KMS-11 (cell line): Measurements from ENCODE around the gene ASCC1.

ENCODE experiments used
- H2AFZ ChIP-seq: fragments of 200-600 bp; sonication (generic); 2 replicates; pipeline ENCODE4 v1.6.1; 2016; ENCODE audit warnings: antibody characterized with exemption, mixed run types, low read depth
- H3K27ac ChIP-seq: fragments of 200-600 bp; sonication (generic); 2 replicates; pipeline ENCODE4 v1.6.1; 2016; ENCODE audit warnings: mild to moderate bottlenecking, mixed run types
- H3K27me3 ChIP-seq: fragments of 200-600 bp; sonication (generic); 2 replicates; pipeline ENCODE4 v1.6.1; 2017; ENCODE audit warnings: mild to moderate bottlenecking, low read depth, mixed run types, moderate library complexity; ENCODE audit not compliant: insufficient read depth
- H3K36me3 ChIP-seq: fragments of 200-600 bp; sonication (generic); 2 replicates; pipeline ENCODE4 v1.6.1; 2017; ENCODE audit warnings: mild to moderate bottlenecking, mixed run types; ENCODE audit not compliant: insufficient read depth
- H3K4me1 ChIP-seq: fragments of 200-600 bp; sonication (generic); 2 replicates; pipeline ENCODE4 v1.6.1; 2016; ENCODE audit warnings: mild to moderate bottlenecking, low read depth, mixed run types; ENCODE audit not compliant: poor library complexity, severe bottlenecking
- H3K4me2 ChIP-seq: fragments of 200-600 bp; sonication (generic); 2 replicates; pipeline ENCODE4 v1.7.0; 2016; ENCODE audit warnings: mild to moderate bottlenecking, mixed run types
- H3K4me3 ChIP-seq: fragments of 200-600 bp; sonication (generic); IDR thresholded peaks from 2 replicates; pipeline ENCODE4 v1.6.1; 2017; ENCODE audit warnings: low read depth, low read length, mixed read lengths; ENCODE audit not compliant: insufficient read depth
- H3K79me2 ChIP-seq: fragments of 200-600 bp; sonication (generic); 2 replicates; pipeline ENCODE4 v1.6.1; 2016; ENCODE audit warnings: low read depth, mixed run types; ENCODE audit not compliant: insufficient read depth
- H3K9ac ChIP-seq: fragments of 200-600 bp; sonication (generic); 2 replicates; pipeline ENCODE4 v1.6.1; 2016; ENCODE audit warnings: mild to moderate bottlenecking, mixed run types
- H4K20me1 ChIP-seq: fragments of 200-600 bp; sonication (generic); 2 replicates; pipeline ENCODE4 v1.6.1; 2016; ENCODE audit warnings: mild to moderate bottlenecking, mixed run types; ENCODE audit not compliant: insufficient read depth
- TF ChIP-seq, protein P1 (sequence below): fragments of 200-600 bp; sonication (generic); conservative IDR thresholded peaks from 2 replicates; pipeline ENCODE4 v1.6.1; 2017; ENCODE audit warnings: low read depth, mild to moderate bottlenecking, antibody characterized with exemption, low read length, moderate library complexity, mixed read lengths

The ASCC1 gene

DNA sequence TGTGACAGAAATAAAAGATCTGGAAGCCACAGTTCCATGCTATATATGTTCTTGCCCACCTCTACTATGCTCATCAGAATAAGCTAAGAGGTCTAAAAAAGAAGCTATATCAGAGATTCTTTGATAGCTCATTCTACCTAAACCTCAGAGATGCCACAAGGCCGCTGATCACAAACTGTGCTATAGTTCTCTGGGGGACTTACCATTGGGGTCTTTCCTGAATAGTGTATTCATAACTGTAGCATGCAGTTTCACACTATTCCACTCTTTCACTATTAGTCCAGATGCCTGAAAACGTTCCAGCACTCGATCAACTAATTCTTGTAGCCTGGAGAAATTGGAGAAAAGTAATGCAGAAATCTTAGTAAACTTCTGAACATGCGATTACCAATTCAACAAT, 83.2 kb downstream of the ASCC1 start:
- Histone ChIP-seq H3K4me1 (peaks cover 21% of the 10 kb centered on the region), H3K79me2 (no peaks in the 10 kb centered on the region), H3K27me3 (no peaks in the 10 kb centered on the region), H4K20me1 (no peaks in the 10 kb centered on the region), H3K36me3 (no peaks in the 10 kb centered on the region), H3K4me3 (no peak overlapping the region), H3K27ac (no peak overlapping the region), H3K9ac (no peak overlapping the region), H3K4me2 (peak overlapping the region; percentile 8; the same call in 1 of the 2 replicates), H2AFZ (no peak overlapping the region)
- TF ChIP-seq, protein P1, sequence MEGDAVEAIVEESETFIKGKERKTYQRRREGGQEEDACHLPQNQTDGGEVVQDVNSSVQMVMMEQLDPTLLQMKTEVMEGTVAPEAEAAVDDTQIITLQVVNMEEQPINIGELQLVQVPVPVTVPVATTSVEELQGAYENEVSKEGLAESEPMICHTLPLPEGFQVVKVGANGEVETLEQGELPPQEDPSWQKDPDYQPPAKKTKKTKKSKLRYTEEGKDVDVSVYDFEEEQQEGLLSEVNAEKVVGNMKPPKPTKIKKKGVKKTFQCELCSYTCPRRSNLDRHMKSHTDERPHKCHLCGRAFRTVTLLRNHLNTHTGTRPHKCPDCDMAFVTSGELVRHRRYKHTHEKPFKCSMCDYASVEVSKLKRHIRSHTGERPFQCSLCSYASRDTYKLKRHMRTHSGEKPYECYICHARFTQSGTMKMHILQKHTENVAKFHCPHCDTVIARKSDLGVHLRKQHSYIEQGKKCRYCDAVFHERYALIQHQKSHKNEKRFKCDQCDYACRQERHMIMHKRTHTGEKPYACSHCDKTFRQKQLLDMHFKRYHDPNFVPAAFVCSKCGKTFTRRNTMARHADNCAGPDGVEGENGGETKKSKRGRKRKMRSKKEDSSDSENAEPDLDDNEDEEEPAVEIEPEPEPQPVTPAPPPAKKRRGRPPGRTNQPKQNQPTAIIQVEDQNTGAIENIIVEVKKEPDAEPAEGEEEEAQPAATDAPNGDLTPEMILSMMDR, result no peak

DNA sequence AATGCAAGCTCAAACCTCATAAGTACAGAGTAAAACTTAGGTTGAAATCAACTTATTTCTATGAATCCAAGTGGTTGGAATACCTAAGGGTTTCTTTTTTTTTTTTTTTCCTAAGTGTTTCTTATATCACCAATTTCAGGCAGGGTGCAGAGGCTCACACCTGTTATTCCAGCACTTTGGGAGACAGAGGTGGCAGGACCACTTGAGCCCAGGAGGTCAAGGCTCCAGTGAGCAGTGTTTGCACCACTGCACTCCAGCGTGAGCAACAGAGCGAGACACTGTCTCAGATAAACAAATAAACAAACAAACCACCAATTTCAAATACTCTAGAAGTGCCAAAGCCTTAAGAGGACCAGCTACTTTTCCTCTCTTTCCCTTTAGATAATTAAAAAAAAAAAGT, 88.5 kb downstream of the ASCC1 start:
- Histone ChIP-seq H3K79me2 (no peaks in the 10 kb centered on the region), H3K9ac (no peak overlapping the region), H3K27me3 (no peaks in the 10 kb centered on the region), H3K4me1 (peaks cover 12% of the 10 kb centered on the region), H3K36me3 (no peaks in the 10 kb centered on the region), H3K4me3 (no peak overlapping the region), H2AFZ (no peak overlapping the region), H3K27ac (no peak overlapping the region), H4K20me1 (no peaks in the 10 kb centered on the region), H3K4me2 (no peak overlapping the region)
- TF ChIP-seq, protein P1, result no peak

DNA sequence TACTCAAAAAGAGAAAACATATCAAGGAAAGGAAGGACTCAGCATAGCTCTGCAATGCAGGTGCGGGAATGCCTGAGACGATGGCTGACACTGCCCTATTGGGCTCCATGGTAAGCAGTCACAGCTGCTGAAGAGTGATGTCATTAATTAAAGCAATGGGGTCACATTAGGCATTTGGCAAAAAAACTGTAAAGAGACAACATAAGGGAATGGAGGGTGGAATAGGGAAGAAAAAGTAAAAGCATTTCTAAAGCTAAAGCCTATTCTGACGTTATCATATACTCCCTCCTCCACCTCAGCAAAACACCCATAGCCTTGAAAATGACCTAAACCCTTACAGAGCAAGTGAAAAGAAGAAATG, 89.2 kb downstream of the ASCC1 start:
- no peak overlapping the region for H3K9ac ChIP-seq
- no peaks in the 10 kb centered on the region for H3K79me2 ChIP-seq
- no peak overlapping the region for H2AFZ ChIP-seq
- no peak overlapping the region for H3K4me3 ChIP-seq
- H3K27me3 ChIP-seq, result no peaks in the 10 kb centered on the region
- H4K20me1 ChIP-seq, result no peaks in the 10 kb centered on the region
- H3K27ac ChIP-seq, result no peak overlapping the region
- TF ChIP-seq, protein P1, result no peak
- H3K36me3 ChIP-seq, result no peaks in the 10 kb centered on the region
- H3K4me2 ChIP-seq, result no peak overlapping the region
- H3K4me1 ChIP-seq, result peaks cover 7% of the 10 kb centered on the region

DNA sequence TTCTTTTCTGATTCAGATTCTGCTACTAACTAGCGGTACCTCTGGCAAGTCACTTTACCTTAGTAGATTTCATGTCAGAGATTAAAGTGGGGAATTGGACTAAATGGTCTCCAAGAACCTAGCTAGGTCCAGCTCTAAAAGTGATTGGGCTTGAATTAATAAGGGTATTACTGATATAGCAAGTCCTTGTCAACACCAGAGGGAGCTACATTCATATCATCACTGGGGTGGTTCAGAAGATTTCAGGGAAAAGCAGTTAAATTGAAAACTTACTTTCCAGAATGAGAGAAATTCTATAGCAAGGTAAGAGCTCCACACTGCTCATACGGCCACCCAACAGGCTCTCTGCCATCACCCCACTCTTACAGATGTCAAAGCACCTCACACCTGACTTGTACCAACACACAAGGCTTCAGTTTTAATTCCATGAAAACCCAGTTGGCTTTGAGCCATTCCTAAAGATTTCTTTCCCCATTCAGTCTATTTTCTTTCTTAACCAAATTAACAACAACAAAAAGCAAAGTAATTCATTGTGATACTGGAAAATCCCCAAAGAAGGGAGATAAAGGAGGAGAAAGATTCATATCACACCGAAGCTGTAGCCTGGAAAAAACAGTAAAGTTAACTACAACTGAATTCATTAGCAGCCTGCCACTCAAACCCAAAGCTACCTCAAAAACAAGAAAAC, 89.7 kb downstream of the ASCC1 start:
- H3K4me2 ChIP-seq, result no peak overlapping the region
- H3K27ac ChIP-seq, result no peak overlapping the region

More for the DNA sequence above, 89.7 kb downstream of the ASCC1 start:
- no peaks in the 10 kb centered on the region for H3K36me3 ChIP-seq
- H3K4me1 ChIP-seq, result peaks cover 7% of the 10 kb centered on the region
- H3K27me3 ChIP-seq, result no peaks in the 10 kb centered on the region
- no peaks in the 10 kb centered on the region for H4K20me1 ChIP-seq
- no peaks in the 10 kb centered on the region for H3K79me2 ChIP-seq
- no peak overlapping the region for H3K4me3 ChIP-seq
- H3K9ac ChIP-seq, result no peak overlapping the region
- no peak overlapping the region for H2AFZ ChIP-seq
- TF ChIP-seq, protein P1, result peak; percentile 66
